ENCODE results near the gene PSMD12.
"Not testable (repeated sequence)": the region's sequence is repeated elsewhere in the genome, so short reads cannot be mapped to it uniquely, and the experiment has no call there.

The PSMD12 gene

DNA sequence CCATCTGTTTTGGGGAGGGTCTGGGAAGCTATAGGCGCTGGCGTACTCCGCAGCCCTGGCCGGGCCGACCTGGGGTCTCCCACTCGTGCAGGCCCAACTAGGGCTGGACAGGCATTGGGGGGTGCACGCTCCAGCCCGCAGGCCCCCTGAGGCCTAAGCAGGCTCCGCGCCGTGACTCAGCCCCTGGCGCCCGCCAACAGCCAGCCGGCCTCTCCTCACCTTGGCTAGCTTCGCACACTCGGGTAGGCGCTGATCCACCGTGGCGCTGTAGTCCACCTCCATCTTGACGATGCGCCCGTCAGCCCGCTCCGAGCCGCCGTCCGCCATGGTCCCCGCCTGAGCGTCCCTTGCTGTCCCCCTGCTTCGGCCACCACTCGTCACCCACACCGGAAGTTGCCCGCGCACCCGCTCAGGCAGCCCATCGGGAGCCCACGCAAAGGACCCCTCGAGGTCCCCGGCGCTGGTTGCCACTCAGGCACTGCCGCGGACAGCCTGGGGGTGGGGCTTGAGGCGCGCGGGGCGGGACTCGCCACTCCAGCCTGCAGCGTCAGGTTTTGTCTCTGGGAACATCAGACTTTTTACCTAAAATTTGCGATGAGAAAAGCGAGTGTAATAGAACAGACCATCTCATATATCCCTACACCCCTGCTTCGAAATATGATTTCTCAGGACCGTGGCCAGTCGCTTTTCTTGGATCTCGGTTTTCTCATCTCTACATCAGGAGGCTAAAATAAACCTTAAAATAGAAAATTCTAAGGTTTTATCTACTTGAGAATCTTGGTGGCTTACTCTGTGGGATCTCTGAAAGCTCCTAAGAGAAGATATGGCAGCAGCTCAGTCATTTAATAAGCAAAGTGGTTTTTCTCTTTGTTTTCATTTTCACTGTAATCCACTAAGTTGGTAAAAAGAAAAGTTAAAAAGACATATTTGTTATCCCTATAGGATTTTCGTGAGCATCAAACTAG is at the start of gene PSMD12:
PSMD12 (minus strand) TSS at position 385 of the 965 bp plus-strand sequence; CDS start at position 327, 58 bp downstream.
- peak; percentile 89 for DNase-seq
- peaks cover 13 to 19% of the 10 kb centered on the region in 2 donors for H3K36me3 Mint-ChIP-seq
- H3K9me3 Mint-ChIP-seq, result no peaks in the 10 kb centered on the region
- peak within 1 kb of the TSS; percentile 99 for H3K27ac Mint-ChIP-seq
- H3K4me1 Mint-ChIP-seq, result peaks cover 12 to 31% of the 10 kb centered on the region in 2 donors
- ATAC-seq (replicated peaks), result peak; percentile 90 to 97
- H3K27me3 Mint-ChIP-seq, result no peaks in the 10 kb centered on the region
- H3K4me3 Mint-ChIP-seq, result peak within 1 kb of the TSS; percentile 91 to 92

DNA sequence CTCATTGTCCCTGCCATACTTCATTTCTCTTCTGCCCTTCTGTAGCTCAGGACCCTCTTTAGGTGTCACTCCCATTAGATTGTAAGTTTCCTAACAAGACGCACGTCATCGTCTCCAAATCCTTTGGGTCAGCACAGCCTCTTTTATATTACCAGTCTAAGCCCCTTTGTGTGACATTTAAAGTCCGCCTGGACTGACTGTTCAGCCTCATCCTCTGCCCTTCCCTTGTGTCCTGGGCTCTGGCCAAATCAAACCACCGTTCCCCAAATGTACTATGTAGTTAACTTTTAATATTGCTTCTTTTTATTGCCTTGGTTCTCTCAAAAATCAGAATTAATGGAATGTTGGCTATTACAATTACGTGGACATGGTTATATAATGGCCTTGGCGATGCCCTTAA is 48.9 kb upstream of the PSMD12 start:
- Mint-ChIP-seq H3K4me1 (peaks cover 3 to 6% of the 10 kb centered on the region in 2 donors), H3K27me3 (no peaks in the 10 kb centered on the region), H3K27ac (no peak overlapping the region), H3K9me3 (no peaks in the 10 kb centered on the region), H3K36me3 (peaks cover 0 to 2% of the 10 kb centered on the region in 2 donors), H3K4me3 (no peak overlapping the region)
- ATAC-seq (replicated peaks) (no peak), DNase-seq (no peak)

DNA sequence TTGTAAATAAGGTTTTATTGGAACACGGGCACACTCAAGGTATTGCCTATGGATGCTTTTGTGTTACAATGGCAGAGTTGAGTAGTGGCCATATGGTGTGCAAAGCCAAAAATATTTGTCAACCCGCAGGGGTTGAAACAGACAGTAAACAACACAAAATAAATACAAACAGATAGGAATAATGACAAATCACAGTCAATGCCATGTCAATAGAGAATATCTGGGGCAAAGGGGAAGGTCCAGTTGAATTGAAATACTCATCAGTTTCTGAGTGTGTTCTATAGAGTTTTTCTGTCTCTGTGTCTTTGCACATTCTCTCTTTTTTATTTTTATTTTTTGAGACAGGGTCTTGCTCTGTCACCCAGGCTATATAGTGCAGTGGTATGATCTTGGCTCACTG is 48.2 kb upstream of the PSMD12 start:
- Mint-ChIP-seq H3K4me1 (peaks cover 0 to 5% of the 10 kb centered on the region in 2 donors), H3K36me3 (peaks cover 0 to 2% of the 10 kb centered on the region in 2 donors), H3K27ac (no peak overlapping the region), H3K9me3 (no peaks in the 10 kb centered on the region), H3K4me3 (no peak overlapping the region), H3K27me3 (no peaks in the 10 kb centered on the region)
- ATAC-seq (replicated peaks) (no peak), DNase-seq (no peak)

DNA sequence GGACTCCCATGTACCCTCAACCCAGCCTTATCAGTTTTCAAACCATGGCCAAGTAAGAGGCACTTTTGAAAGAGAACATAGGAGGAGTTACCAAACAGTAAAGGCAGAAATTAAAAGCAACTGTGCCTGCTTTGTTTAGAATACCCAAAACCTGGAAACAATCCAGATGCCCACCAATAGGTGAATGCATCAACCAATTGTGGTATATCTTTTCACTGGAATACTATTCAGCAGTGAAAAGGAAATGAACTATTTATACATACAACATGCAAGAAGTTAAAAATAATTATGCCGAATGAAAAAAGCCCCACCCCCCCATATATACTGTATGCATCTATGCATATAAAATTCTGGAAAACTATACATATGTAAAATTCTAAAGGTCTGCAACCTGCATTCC is 47.8 kb upstream of the PSMD12 start:
- H3K27ac Mint-ChIP-seq, result no peak overlapping the region
- no peaks in the 10 kb centered on the region for H3K27me3 Mint-ChIP-seq
- peaks cover 0 to 5% of the 10 kb centered on the region in 2 donors for H3K4me1 Mint-ChIP-seq
- H3K4me3 Mint-ChIP-seq, result no peak overlapping the region
- no peaks in the 10 kb centered on the region for H3K9me3 Mint-ChIP-seq
- ATAC-seq (replicated peaks), result no peak
- DNase-seq, result no peak
- peaks cover 0 to 2% of the 10 kb centered on the region in 2 donors for H3K36me3 Mint-ChIP-seq

DNA sequence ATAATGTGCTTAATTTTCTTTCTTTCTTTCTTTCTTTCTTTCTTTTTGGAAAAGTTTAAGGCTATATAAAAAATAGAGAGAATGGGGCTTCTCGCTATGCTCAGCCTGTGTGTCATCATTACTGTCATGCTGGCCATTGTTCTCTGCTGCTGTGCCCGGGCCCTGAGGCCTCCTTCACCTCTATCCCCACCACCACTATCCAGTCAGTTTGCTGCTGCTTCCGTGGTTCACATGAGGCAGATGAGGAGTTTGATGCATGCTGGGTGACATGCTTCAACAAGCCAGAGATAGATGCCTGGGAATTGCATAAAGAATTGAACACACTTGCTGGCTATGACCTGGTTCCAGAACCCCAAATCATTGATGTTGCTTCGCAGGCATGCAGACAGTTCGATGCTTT is 47.0 kb upstream of the PSMD12 start:
- peaks cover 0 to 3% of the 10 kb centered on the region in 2 donors for H3K9me3 Mint-ChIP-seq
- peaks cover 4 to 6% of the 10 kb centered on the region in 2 donors for H3K4me1 Mint-ChIP-seq
- no peak for DNase-seq
- no peak overlapping the region for H3K27ac Mint-ChIP-seq
- peaks cover 0 to 3% of the 10 kb centered on the region in 2 donors for H3K36me3 Mint-ChIP-seq
- ATAC-seq (replicated peaks), result no peak
- H3K27me3 Mint-ChIP-seq, result no peaks in the 10 kb centered on the region
- no peak overlapping the region for H3K4me3 Mint-ChIP-seq

DNA sequence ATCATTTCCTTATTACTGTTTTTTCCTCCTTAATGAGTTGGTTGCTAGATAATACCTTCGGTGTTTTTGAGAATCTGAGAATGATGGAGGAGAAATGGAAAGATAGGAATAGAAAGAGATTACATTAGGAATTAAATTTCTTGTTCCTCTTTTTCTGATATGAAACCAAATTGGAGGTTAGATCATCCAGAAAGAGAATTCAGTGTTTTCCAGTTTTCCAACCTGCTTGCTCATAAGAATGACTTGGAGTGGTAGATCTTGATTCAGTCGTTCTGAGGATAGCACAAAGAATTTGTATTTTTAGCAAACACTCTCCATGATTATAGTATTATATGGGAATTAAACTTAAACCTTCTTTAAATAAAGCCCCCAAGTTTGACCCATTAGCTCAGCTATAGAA is 46.6 kb upstream of the PSMD12 start:
- no peak overlapping the region for H3K4me3 Mint-ChIP-seq
- H3K36me3 Mint-ChIP-seq, result peaks cover 0 to 3% of the 10 kb centered on the region in 2 donors
- no peak for ATAC-seq (replicated peaks)
- H3K27ac Mint-ChIP-seq, result no peak overlapping the region
- H3K4me1 Mint-ChIP-seq, result peaks cover 5 to 6% of the 10 kb centered on the region in 2 donors
- H3K9me3 Mint-ChIP-seq, result peaks cover 0 to 3% of the 10 kb centered on the region in 2 donors
- no peak for DNase-seq
- no peaks in the 10 kb centered on the region for H3K27me3 Mint-ChIP-seq

DNA sequence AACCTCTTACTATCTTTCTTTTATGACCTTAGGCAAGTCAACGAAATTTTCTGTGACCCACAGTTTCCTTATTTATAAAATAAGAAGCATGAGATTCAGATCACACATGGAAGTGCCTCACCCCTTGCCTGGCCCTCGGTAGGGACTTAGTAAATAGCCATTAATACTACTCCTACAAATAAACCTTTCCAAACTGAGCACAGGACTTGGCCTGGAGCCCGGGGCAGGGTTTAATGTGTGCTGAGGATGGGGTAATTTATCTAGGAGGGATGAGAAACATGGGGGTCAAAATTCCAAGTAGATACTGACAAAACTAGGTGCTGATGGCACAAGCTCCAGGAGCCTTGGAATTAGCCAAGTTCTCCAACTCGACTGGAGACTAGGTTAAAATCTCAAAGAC is 45.7 kb upstream of the PSMD12 start:
- H3K36me3 Mint-ChIP-seq, result peaks cover 0 to 3% of the 10 kb centered on the region in 2 donors
- H3K9me3 Mint-ChIP-seq, result peaks cover 0 to 3% of the 10 kb centered on the region in 2 donors
- DNase-seq, result no peak
- no peak overlapping the region for H3K4me3 Mint-ChIP-seq
- no peak overlapping the region for H3K27ac Mint-ChIP-seq
- peaks cover 5 to 6% of the 10 kb centered on the region in 2 donors for H3K4me1 Mint-ChIP-seq
- no peak for ATAC-seq (replicated peaks)
- no peaks in the 10 kb centered on the region for H3K27me3 Mint-ChIP-seq

DNA sequence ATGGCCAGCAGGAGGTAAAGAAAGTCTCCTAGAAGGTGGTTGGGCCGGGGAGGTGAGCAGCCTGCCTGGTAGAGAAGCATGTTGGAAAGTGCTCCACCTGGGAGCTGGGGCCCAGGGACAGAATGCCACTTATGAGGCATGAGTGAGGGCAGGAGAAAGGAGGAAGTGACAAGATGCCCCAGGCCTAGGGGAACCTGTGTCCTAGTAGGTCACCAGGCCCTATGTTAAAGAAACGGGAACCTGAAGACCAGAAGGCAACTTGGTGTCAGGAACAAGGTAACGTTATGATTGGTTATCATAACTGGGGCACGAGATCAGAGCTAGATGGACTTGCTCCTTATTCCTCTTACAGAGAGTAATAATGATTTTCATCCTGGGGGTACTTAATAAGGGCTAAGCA is 45.0 kb upstream of the PSMD12 start:
- Mint-ChIP-seq H3K27ac (peak overlapping the region; percentile 48), H3K36me3 (peaks cover 0 to 3% of the 10 kb centered on the region in 2 donors), H3K4me3 (no peak overlapping the region), H3K4me1 (peaks cover 5 to 6% of the 10 kb centered on the region in 2 donors), H3K9me3 (peaks cover 0 to 3% of the 10 kb centered on the region in 2 donors), H3K27me3 (no peaks in the 10 kb centered on the region)
- DNase-seq (no peak), ATAC-seq (replicated peaks) (no peak)

DNA sequence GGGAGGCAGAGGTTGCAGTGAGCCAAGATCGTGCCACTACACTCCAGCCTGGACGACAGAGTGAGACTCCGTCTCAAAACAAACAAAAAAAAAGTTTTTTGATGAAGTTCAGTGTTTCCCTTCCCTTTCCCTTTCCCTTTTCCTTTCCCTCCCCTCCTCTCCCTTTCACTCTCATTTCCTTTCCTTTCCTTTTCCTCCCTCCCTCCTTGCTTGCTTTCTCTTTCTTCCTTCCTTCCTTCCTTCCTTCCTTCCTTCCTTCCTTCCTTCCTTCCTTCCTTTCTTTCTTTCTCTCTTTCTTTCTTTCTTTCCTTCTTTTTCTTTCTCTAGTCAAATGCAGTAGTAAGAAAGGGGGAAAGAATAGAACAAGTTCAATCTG is 42.1 kb upstream of the PSMD12 start:
- not testable (repeated sequence) for H3K4me1 Mint-ChIP-seq, DNase-seq

DNA sequence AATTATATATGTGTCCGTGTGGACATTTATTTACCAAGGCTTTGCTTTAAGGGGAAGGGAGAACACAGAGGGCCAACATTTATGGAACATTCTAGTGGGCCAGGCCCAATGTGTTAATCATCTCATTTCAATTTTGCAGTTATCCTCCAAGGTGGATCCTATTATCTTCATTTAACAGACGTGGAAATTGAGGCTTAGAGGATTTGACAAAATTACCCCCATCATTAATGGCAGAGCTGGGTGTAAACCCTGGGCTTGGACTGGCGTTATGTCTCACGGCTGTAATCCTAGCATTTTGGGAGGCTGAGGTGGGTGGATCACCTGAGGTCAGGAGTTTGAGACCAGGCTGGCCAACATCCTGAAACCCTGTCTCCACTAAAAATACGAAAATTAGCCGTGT is 37.1 kb upstream of the PSMD12 start:
- Mint-ChIP-seq H3K4me1 (peaks cover 9 to 25% of the 10 kb centered on the region in 2 donors), H3K36me3 (peaks cover 0 to 2% of the 10 kb centered on the region in 2 donors), H3K27ac (no peak overlapping the region), H3K4me3 (no peak overlapping the region), H3K9me3 (no peaks in the 10 kb centered on the region), H3K27me3 (no peaks in the 10 kb centered on the region)
- ATAC-seq (replicated peaks) (no peak), DNase-seq (no peak)

More for the DNA sequence above, 42.1 kb upstream of the PSMD12 start:
- H3K4me3 Mint-ChIP-seq; H3K36me3 Mint-ChIP-seq; H3K27me3 Mint-ChIP-seq; H3K27ac Mint-ChIP-seq; H3K9me3 Mint-ChIP-seq; ATAC-seq (replicated peaks): not testable (repeated sequence)

DNA sequence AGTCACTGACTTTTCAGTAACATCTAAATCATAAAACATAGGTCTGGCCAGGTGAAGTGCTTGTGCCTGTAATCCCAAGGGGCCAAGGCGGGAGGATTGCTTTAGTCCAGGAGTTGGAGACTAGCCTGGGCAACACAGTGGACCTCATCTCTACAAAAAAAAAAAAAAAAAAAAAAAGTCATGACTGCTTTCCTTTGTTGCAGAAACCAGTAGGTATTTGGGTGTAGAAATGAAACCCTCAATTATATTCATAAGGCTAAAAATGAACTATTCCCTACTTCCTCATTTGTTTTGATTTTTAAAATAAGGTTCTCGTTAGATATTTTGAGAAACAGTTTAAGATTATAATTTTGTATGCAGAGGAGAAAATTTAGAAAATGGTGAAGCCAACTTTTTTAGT is 36.7 kb upstream of the PSMD12 start:
- DNase-seq (no peak), ATAC-seq (replicated peaks) (no peak)
- H3K4me3 Mint-ChIP-seq, result no peak overlapping the region
- H3K9me3 Mint-ChIP-seq, result no peaks in the 10 kb centered on the region
- H3K27me3 Mint-ChIP-seq, result no peaks in the 10 kb centered on the region
- H3K4me1 Mint-ChIP-seq, result peaks cover 9 to 23% of the 10 kb centered on the region in 2 donors
- peaks cover 0 to 6% of the 10 kb centered on the region in 2 donors for H3K36me3 Mint-ChIP-seq
- no peak overlapping the region for H3K27ac Mint-ChIP-seq

DNA sequence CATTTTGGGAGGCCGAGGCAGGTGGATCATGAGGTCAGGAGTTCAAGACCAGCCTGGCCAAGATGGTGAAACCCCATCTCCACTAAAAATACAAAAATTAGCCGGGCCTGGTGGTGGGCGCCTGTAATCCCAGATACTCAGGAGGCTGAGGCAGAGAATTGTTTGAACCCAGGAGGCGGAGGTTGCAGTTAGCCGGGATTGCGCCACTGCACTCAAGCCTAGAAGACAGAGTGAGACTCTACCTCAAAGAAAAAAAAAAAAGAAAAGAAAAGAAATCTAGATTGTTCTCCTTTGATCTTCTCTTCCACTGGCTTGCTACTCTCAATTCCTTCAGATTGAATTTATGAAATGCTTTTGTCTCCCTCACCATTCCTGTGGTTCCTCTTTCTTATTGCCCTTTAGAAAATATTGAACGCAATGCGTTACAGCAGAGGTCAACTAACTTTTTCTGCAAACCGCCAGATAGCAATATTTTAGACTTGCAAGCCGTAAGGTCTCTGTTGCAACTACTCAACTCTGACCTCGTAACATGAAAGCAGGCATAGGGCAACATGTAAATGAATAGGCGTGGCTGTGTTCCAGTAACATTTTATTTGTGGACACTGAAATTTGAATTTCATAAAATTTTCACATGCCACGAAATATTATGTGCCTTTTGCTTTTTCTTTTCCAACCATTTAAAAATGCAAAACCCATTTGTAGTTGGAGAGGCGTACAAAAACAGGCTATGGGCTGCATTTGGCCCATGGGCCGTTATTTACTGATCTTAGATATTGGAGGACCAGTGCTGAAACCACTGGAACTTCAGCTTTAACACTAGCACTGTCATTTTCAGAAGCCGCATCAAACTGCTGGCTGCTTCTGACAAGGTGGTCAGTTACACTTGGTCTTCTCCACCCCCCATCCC is 35.5 kb upstream of the PSMD12 start:
- H3K4me3 Mint-ChIP-seq, result no peak overlapping the region
- peaks cover 0 to 6% of the 10 kb centered on the region in 2 donors for H3K36me3 Mint-ChIP-seq
- H3K27ac Mint-ChIP-seq, result no peak overlapping the region
- H3K4me1 Mint-ChIP-seq, result peaks cover 9 to 23% of the 10 kb centered on the region in 2 donors
- ATAC-seq (replicated peaks) (no peak), DNase-seq (no peak)
- no peaks in the 10 kb centered on the region for H3K9me3 Mint-ChIP-seq
- no peaks in the 10 kb centered on the region for H3K27me3 Mint-ChIP-seq

DNA sequence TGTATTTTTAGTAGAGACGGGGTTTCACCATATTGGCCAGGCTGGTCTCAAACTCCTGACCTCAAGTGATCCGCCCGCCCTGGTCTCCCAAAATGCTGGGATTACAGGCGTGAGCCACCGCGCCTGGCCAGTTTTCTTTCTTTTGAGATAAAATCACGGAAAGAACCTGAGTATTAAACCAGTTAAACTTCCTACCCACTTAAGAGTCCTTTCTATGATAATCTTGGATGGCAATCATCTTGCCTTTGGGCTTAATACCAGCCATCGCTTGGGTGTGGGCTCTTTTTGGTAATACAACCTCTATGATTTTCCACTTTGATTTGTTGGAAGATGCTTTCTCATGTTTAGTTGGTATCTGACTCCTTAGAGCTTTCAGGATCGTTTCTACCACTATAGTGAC is 34.7 kb upstream of the PSMD12 start:
- no peaks in the 10 kb centered on the region for H3K9me3 Mint-ChIP-seq
- H3K4me1 Mint-ChIP-seq, result peaks cover 9 to 23% of the 10 kb centered on the region in 2 donors
- peak overlapping the region; percentile 56 for H3K27ac Mint-ChIP-seq
- no peaks in the 10 kb centered on the region for H3K27me3 Mint-ChIP-seq
- H3K36me3 Mint-ChIP-seq, result peaks cover 0 to 6% of the 10 kb centered on the region in 2 donors
- DNase-seq (no peak), ATAC-seq (replicated peaks) (no peak)
- no peak overlapping the region for H3K4me3 Mint-ChIP-seq

DNA sequence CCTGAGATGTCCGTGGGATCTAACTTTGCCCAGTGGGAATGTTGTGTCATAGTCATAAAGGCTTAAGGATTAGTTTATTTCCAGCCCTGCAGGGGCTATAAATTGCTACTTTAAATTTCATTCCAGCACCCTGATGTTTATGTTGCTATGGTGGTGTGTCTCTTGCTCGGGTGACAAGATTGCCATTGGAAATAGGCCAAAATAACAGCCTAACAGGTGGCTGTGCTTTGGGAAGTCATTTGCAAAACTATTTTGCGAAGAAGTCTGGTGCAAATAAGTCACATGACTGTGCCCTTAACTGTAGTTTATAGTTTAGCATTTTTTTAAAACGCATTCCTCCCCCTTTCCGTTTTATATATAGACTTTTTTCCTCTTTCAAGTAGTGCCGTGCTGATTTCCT is 33.8 kb upstream of the PSMD12 start:
- Mint-ChIP-seq H3K36me3 (peaks cover 0 to 6% of the 10 kb centered on the region in 2 donors), H3K4me3 (no peak overlapping the region), H3K27ac (no peak overlapping the region), H3K27me3 (no peaks in the 10 kb centered on the region), H3K4me1 (peaks cover 9 to 23% of the 10 kb centered on the region in 2 donors), H3K9me3 (no peaks in the 10 kb centered on the region)
- DNase-seq (no peak), ATAC-seq (replicated peaks) (no peak)
